Skeletal muscle satellite cell (primary cell): ENCODE data around the gene MOGAT3.

Source experiments
- H3K27me3 ChIP-seq: 2 replicates; pipeline ENCODE4 v1.7.0; 2013; ENCODE audit warnings: low read length; ENCODE audit not compliant: control insufficient read depth, insufficient read depth
- H3K36me3 ChIP-seq: 2 replicates; pipeline ENCODE4 v1.7.0; 2013; ENCODE audit warnings: mild to moderate bottlenecking, control low read depth, low read length; ENCODE audit not compliant: insufficient read depth
- H3K4me1 ChIP-seq: 2 replicates; pipeline ENCODE4 v1.7.0; 2013; ENCODE audit warnings: low read length; ENCODE audit not compliant: control insufficient read depth, insufficient read depth
- H3K4me2 ChIP-seq: 2 replicates; pipeline ENCODE4 v1.7.0; 2013; ENCODE audit warnings: mild to moderate bottlenecking, low read length
- H3K4me3 ChIP-seq: 2 replicates; pipeline ENCODE4 v1.7.0; 2013; ENCODE audit warnings: low read length
- H3K9ac ChIP-seq: 2 replicates; pipeline ENCODE4 v1.7.0; 2013; ENCODE audit warnings: mild to moderate bottlenecking, low read depth, low read length, moderate library complexity
- H3K9me3 ChIP-seq: replicated peaks from 2 replicates; pipeline ENCODE4 v1.7.0; 2013; ENCODE audit warnings: mild to moderate bottlenecking, control low read depth, low read length

MOGAT3 gene

DNA sequence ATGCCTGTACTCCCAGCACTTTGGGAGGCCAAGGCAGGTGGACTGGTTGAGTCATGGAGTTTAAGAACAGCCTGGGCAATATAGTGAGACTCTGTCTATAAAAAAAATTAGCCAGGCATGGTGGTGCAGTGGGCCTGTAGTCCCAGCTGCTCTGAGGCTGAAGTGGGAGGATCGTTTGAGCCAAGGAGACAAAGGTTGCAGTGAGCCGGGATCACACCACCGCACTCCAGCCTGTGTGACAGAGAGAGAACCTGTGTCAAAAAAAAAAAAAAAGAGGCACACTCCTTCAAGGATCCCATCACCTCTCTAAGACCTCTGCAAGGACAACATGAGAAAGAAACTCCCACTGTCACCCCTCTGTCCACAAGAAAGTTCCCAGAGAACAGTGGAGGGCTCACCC is 25.2 kb downstream of the MOGAT3 start:
- Histone ChIP-seq H3K4me3 (no peak overlapping the region), H3K4me1 (peaks cover 33% of the 10 kb centered on the region), H3K9ac (no peak overlapping the region), H3K9me3 (no peaks in the 10 kb centered on the region), H3K4me2 (no peak overlapping the region), H3K27me3 (peaks cover 84% of the 10 kb centered on the region), H3K36me3 (no peaks in the 10 kb centered on the region)

DNA sequence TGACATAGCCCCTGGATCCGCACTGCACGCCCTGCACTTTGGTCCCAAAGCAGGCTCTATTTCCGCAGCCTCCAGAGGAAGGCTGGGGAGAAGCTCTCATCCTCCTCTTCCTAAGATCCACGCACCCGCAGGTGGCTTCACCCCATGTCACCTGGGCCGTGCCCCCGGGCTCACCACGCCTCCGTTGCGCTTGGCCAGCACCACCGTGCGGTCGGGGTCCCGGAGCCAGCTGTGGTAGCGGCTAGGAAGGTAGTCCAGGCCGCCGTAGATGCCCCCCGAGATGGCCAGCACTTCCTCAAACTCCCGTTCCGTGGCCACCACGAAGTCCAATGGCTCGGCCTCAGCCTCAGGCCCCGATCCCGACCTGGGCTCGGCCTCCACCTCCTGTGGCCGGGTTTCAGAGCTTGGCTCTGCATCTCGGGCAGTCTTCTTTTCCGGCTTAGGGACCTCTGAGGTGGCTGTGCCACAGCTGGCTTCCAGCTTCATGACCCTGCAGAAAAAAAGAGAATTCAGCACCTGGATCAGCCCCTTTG is 26.4 kb downstream of the MOGAT3 start:
- Histone ChIP-seq H3K4me3 (no peak overlapping the region), H3K9ac (no peak overlapping the region), H3K9me3 (no peaks in the 10 kb centered on the region), H3K27me3 (peaks cover 85% of the 10 kb centered on the region), H3K36me3 (no peaks in the 10 kb centered on the region), H3K4me1 (peaks cover 41% of the 10 kb centered on the region), H3K4me2 (no peak overlapping the region)

- H3K36me3 ChIP-seq: no peaks in the 10 kb centered on the region
- H3K27me3 ChIP-seq: peaks cover 81% of the 10 kb centered on the region
- peak overlapping the region; percentile 87 for H3K4me2 ChIP-seq
- H3K4me3 ChIP-seq: peak overlapping the region; percentile 63
- no peak overlapping the region for H3K9ac ChIP-seq
- peaks cover 47% of the 10 kb centered on the region for H3K4me1 ChIP-seq
- no peaks in the 10 kb centered on the region for H3K9me3 ChIP-seq
Measured at GRCh38 chr7:101173752-101174244, 27.0 kb downstream of the MOGAT3 start.

DNA sequence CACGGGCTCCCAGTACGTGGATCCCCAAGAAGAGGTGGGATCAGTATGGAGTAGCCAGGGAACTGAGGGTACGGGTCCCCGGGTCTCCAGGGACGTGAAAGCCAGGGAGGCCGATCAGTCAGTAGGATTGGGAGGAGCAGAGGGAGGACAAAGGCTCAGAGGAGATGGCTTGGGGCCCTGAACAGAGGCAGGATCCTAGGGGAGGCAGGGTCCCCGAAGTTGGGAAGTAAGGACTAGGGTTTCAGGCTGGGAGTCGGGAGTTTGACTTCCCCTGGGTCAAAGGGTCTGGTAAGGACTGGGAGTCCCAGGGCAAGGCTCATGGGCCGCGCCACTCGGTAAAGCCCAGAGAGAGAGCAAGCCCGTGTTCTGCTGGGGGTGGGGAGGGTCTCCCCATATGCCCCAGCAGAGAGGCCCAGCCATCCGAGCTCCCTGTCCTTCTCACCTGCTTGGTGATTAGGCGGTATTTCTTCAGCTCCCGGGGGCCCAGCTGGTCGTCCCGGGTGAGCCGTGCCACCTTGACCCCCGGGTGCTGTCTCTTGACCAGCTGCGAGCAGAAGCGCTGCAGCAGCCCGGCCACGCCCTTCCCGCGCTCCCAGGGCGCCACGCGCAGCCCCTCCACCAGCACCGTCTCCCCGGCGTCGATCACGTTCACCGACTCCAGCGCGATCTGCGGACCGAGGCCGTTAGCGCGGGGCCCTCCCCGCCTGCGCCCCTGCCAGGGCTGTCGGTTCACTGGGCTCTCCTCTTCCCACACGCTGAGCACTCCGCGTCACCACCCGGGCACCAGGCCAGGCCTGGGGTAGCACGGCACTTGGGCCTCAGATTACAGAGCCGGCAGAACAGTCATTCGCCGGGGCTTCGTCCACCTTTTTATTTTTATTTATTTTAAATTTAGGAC is 27.7 kb downstream of the MOGAT3 start:
- Histone ChIP-seq H3K9me3 (no peaks in the 10 kb centered on the region), H3K4me2 (peak overlapping the region; percentile 87), H3K9ac (peak overlapping the region; percentile 34), H3K27me3 (peaks cover 83% of the 10 kb centered on the region), H3K36me3 (no peaks in the 10 kb centered on the region), H3K4me3 (peak overlapping the region; percentile 63), H3K4me1 (peaks cover 54% of the 10 kb centered on the region)

GRCh38 chr7:101172005-101172853 is 28.6 kb downstream of the MOGAT3 start:
- Histone ChIP-seq H3K9ac (no peak overlapping the region), H3K9me3 (no peaks in the 10 kb centered on the region), H3K36me3 (no peaks in the 10 kb centered on the region), H3K27me3 (peaks cover 82% of the 10 kb centered on the region), H3K4me3 (no peak overlapping the region), H3K4me1 (peaks cover 56% of the 10 kb centered on the region), H3K4me2 (peak overlapping the region; percentile 87)

- H3K4me3 ChIP-seq: no peak overlapping the region
- H3K4me2 ChIP-seq: no peak overlapping the region
- no peak overlapping the region for H3K9ac ChIP-seq
- H3K36me3 ChIP-seq: no peaks in the 10 kb centered on the region
- H3K27me3 ChIP-seq: peaks cover 79% of the 10 kb centered on the region
- H3K9me3 ChIP-seq: no peaks in the 10 kb centered on the region
- H3K4me1 ChIP-seq: peaks cover 62% of the 10 kb centered on the region
Measured at GRCh38 chr7:101171442-101171837, 29.4 kb downstream of the MOGAT3 start.

DNA sequence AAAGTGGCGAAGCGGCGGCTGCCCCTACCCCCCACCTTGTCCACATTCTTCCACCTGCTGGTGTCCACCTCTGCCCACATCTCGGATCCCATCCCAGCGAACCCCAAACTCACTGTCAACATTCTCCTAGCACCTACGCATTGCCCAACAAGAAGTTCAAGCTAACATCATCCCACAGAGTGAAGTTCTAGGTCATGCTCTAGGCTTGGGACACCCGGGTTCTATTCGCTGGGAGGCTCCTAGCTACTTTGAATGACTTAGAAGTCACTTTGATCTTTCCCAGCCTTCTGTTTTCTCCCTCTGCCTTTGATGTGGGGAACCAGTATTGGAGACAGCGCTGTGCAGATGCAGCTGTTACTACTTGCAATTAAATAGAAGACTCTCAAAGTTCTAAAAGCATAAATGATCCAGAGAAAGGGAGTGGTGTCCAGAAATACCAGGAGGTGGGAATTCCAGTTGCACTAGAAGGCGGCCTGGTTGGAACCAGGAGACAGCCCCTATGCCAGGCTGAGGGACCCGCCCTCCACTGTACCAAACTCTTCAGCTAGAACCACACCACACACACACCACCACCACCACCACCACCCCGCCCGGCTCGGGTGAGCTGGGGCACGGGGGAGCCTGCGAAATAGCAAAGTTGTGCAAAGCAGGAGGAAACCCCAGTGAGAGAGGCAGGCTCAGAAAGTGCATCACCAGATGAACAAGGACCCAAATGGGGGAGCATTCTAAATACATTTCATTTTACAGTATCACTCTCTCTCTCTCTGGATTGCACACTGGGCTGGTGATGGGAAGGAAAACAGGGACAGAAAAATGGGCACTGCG is 30.0 kb downstream of the MOGAT3 start:
- peaks cover 67% of the 10 kb centered on the region for H3K4me1 ChIP-seq
- H3K4me2 ChIP-seq: no peak overlapping the region
- H3K9ac ChIP-seq: no peak overlapping the region
- H3K4me3 ChIP-seq: no peak overlapping the region
- H3K27me3 ChIP-seq: peaks cover 79% of the 10 kb centered on the region
- H3K9me3 ChIP-seq: no peaks in the 10 kb centered on the region
- no peaks in the 10 kb centered on the region for H3K36me3 ChIP-seq

DNA sequence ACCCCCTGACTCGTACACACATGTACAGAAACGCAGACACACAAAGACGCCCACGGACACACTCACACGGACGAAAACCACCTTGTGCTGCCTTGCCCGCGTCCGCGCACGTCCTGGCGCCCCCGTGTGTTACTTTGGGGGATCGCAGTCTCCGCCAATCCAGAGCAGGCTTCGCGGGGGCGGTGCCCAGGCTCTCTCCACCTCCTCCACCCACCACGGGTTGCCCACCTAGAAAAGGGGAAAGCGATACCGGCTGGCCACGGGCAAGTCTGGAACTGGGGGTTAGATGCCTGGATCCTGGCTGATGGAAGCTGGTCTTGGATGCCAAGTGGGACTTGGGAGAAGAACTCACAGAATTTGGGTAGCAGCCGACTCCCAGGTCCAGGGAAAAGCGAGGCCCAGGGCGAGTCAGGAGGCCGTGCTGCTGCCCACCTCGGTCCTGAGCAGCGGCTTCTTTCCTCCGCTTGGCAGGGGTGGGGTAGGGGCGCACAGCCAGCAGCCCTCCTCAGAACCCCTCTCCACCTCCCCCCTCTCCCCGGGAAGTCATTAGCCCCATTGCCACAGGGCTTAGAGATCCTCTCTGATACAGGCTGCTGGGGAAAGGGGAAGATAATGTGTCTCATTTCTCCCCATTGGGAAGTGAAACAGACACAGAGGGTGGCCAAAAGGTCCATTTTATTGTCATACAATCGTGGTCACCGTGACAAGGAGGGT is 30.8 kb downstream of the MOGAT3 start:
- H3K4me2 ChIP-seq: peak overlapping the region; percentile 67
- peaks cover 77% of the 10 kb centered on the region for H3K27me3 ChIP-seq
- no peaks in the 10 kb centered on the region for H3K9me3 ChIP-seq
- peak overlapping the region; percentile 27 for H3K4me3 ChIP-seq
- no peak overlapping the region for H3K9ac ChIP-seq
- no peaks in the 10 kb centered on the region for H3K36me3 ChIP-seq
- H3K4me1 ChIP-seq: peaks cover 73% of the 10 kb centered on the region

GRCh38 chr7:101169110-101169837 is 31.6 kb downstream of the MOGAT3 start:
- no peak overlapping the region for H3K9ac ChIP-seq
- peaks cover 79% of the 10 kb centered on the region for H3K4me1 ChIP-seq
- H3K9me3 ChIP-seq: no peaks in the 10 kb centered on the region
- H3K4me3 ChIP-seq: peak overlapping the region; percentile 27
- H3K4me2 ChIP-seq: peak overlapping the region; percentile 67
- H3K27me3 ChIP-seq: peaks cover 76% of the 10 kb centered on the region
- no peaks in the 10 kb centered on the region for H3K36me3 ChIP-seq
